Measurements from ENCODE around the gene HAND2. TPM values are rescaled to one million over a fixed set of nuclear protein-coding genes. Genes with fewer than 3 reads are reported as not detected.

The HAND2 gene
- total RNA-seq, 6 experiments from 2014 or later = 2.1 to 11.2 (median 6.2) TPM

DNA sequence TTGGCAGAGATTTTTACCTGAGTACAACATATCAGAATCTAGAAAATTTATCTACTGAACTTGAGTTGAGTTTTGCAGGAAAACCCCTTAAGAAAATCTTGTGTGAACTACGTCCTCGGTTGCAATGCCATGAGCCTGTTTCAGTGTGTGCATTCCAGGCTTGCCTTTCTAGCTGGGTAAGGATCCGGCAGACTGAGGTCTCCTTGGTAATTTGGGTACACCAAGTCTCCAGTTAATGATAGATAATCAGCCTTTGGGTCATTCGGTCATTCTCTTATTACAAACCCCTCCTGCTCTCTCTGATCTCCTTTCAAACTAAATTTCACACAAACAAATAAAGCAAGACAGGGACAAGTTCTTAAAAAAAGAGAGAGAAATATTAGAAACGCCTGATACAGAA lies 5.9 kb upstream of the HAND2 start:
- Histone ChIP-seq H3K27me3 (peaks cover 0 to 60% of the 10 kb centered on the region in 2 donors), H3K36me3 (no peaks in the 10 kb centered on the region), H3K4me3 (no peak overlapping the region), H3K9me3 (no peaks in the 10 kb centered on the region), H3K27ac (no peak overlapping the region), H3K4me1 (peaks cover 0 to 15% (median 0%) of the 10 kb centered on the region in 4 donors)
- intact Hi-C loops (cut with DNase I) = no loop called here
- 16% methylated on average over 5 of the region's 5 CpGs for WGBS (ENCODE audit: insufficient coverage, low coverage, low lambda C conversion rate, missing lambda C conversion rate)
- DNase-seq = no peak
- TF ChIP-seq, protein P1, sequence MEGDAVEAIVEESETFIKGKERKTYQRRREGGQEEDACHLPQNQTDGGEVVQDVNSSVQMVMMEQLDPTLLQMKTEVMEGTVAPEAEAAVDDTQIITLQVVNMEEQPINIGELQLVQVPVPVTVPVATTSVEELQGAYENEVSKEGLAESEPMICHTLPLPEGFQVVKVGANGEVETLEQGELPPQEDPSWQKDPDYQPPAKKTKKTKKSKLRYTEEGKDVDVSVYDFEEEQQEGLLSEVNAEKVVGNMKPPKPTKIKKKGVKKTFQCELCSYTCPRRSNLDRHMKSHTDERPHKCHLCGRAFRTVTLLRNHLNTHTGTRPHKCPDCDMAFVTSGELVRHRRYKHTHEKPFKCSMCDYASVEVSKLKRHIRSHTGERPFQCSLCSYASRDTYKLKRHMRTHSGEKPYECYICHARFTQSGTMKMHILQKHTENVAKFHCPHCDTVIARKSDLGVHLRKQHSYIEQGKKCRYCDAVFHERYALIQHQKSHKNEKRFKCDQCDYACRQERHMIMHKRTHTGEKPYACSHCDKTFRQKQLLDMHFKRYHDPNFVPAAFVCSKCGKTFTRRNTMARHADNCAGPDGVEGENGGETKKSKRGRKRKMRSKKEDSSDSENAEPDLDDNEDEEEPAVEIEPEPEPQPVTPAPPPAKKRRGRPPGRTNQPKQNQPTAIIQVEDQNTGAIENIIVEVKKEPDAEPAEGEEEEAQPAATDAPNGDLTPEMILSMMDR (IDR thresholded peaks at IDR 0.05) = no peak
- TF ChIP-seq POLR2A (IDR thresholded peaks at IDR 0.05) = no peak
- ATAC-seq = no peak

DNA sequence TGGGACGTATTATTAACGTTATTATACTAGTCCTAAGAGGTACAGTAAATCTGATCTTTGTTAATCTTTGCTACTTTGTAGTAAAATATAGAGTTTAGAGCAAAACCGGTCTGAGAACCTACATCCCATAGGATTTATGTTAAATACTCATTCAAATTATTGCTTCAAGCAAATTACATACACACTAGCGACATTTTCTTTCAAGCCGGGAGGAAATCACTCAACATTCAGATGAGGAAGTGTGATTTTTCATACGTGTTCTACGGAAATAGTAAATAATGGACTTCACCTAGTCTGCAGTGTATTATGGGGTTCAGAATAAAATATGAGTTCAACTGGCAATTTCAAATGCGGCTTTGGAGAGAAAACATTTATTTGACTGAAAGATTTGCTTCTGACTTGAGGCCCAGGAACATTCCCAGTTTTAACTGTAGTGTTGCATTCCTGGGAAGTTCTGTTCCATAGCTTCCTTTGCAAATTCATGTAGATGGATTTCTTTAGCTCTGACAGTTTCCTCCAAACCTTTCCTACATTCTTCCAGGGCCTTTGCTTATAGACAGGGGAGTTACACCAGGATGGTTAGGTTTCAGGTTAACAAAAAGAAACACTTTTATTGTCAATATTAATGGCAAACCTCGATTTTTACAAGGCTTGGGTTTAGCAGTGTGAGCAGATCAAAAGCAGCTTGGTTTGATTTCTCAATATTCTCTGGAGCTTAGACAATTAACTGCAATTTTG lies 5.3 kb upstream of the HAND2 start:
- no peak for DNase-seq
- H3K27ac ChIP-seq = peak overlapping the region in 1 of 3 donors; percentile 34
- no peak overlapping the region for H3K4me3 ChIP-seq
- intact Hi-C loops (cut with DNase I) = no loop called here
- no peaks in the 10 kb centered on the region for H3K36me3 ChIP-seq
- TF ChIP-seq, protein P1 (IDR thresholded peaks at IDR 0.05) = no peak
- no peak for TF ChIP-seq POLR2A (IDR thresholded peaks at IDR 0.05)
- H3K27me3 ChIP-seq = peaks cover 0 to 66% of the 10 kb centered on the region in 2 donors
- ATAC-seq = no peak
- no peaks in the 10 kb centered on the region for H3K9me3 ChIP-seq
- 3% methylated on average over 9 of the region's 9 CpGs for WGBS (ENCODE audit: insufficient coverage, low coverage, low lambda C conversion rate, missing lambda C conversion rate)
- H3K4me1 ChIP-seq = peaks cover 0 to 15% (median 0%) of the 10 kb centered on the region in 4 donors

DNA sequence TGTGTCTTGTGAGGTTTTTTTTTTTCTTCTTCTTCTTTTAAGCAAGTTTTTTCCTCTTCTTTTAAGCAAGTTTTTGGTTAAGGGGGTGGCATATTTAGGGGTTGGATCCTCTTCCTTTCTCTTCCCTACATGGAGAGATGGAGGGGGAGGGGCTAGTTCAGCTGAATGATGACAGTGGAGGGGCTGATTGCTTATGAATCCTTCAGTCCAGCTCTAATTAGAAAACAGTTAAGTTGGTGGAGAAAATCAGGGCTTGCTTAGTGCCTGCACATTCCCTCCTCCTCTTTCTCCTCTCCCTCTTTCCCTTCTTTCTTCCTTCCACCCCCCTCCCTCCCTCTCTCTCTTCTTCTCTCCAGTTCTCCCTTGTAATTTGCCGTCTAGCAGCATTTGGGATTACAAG lies 4.4 kb upstream of the HAND2 start:
- Histone ChIP-seq H3K4me3 (no peak overlapping the region), H3K27ac (peak overlapping the region in 1 of 3 donors; percentile 34), H3K4me1 (peaks cover 0 to 21% (median 0%) of the 10 kb centered on the region in 4 donors), H3K9me3 (no peaks in the 10 kb centered on the region), H3K27me3 (peaks cover 0 to 64% of the 10 kb centered on the region in 2 donors), H3K36me3 (no peaks in the 10 kb centered on the region)
- intact Hi-C loops (cut with DNase I) = no loop called here
- TF ChIP-seq, protein P1 (IDR thresholded peaks at IDR 0.05) = no peak
- TF ChIP-seq POLR2A (IDR thresholded peaks at IDR 0.05) = no peak
- WGBS (ENCODE audit: insufficient coverage, low coverage, low lambda C conversion rate, missing lambda C conversion rate) = 17% methylated on average over 1 of the region's 1 CpG
- no peak for ATAC-seq
- DNase-seq = no peak

DNA sequence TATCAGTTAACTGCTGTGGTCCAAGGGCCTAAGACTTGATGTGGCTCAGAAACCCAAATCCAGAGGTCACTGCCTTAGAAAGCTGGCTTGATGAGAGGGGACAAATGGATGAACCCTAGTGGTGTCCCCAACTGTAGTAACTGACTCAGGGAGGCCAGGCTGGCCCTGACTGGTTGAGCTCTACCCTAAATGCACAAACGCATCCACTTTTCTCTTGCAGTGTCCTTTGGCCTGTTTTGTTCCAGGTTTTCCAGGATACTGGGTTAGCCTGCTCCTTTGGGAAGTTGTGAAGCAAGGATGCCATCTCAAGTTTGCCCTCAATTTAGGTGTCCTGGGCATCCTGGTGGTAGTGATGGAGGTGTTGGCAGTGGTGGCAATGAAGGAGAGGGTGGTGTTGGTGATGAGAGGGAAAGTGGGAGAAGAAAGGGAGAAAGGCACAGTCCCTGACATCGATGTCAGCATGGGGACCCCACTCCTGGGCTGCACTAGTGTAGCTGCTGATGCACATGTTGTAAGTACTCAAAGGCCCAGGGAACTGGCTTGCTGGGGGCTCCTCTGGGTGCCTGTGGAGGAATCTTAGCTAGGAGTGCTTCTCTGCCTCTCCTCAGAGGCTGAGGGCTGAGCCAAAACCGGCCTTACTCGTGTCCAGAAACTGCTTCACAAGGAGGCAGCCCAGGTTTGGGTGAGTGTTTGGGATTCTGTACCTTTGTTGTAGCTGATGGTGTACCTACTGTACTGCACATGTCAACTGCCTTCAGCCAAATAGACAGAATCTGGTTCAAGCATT lies 2.9 kb upstream of the HAND2 start:
- Histone ChIP-seq H3K4me1 (peaks cover 0 to 9% (median 0%) of the 10 kb centered on the region in 4 donors), H3K27me3 (peaks cover 0 to 60% of the 10 kb centered on the region in 2 donors), H3K9me3 (no peaks in the 10 kb centered on the region), H3K4me3 (peak overlapping the region in 1 of 3 donors; percentile 35), H3K27ac (peak overlapping the region in 1 of 3 donors; percentile 24), H3K36me3 (no peaks in the 10 kb centered on the region)
- WGBS (ENCODE audit: insufficient coverage, low coverage, low lambda C conversion rate, missing lambda C conversion rate) = 15% methylated on average over 4 of the region's 4 CpGs
- ATAC-seq (no peak), DNase-seq (no peak)
- TF ChIP-seq, protein P1 (IDR thresholded peaks at IDR 0.05) = no peak
- TF ChIP-seq POLR2A (IDR thresholded peaks at IDR 0.05) = no peak
- intact Hi-C loops (cut with DNase I) = no loop called here
